DND-41 (cell line): Measurements from ENCODE around the gene NDUFC2.

Experiments
- ATAC-seq: fragments of 200-7000 bp; cut with Tn5 transposase; 3 replicates; pipeline ENCODE4 v1.9.1; 2021; ENCODE audit warnings: low read depth; ENCODE audit not compliant: insufficient read depth
- DNase-seq: peaks from one replicate; pipeline ENCODE4 v3.0.0-alpha.2; 2020
- H2AFZ ChIP-seq: 2 replicates; pipeline ENCODE4 v1.6.0; 2012; ENCODE audit warnings: low read depth, low read length
- H3K27ac ChIP-seq: 2 replicates; pipeline ENCODE4 v1.5.1; 2012; ENCODE audit warnings: low read length, inconsistent platforms
- H3K27me3 ChIP-seq: fragments of 200-600 bp; sonication (generic); 2 replicates; pipeline ENCODE4 v1.6.0; 2012; ENCODE audit warnings: low read length, mild to moderate bottlenecking, inconsistent platforms; ENCODE audit not compliant: insufficient read depth, poor library complexity
- H3K36me3 ChIP-seq: 2 replicates; pipeline ENCODE4 v1.5.1; 2012; ENCODE audit warnings: low read length, inconsistent platforms; ENCODE audit not compliant: insufficient read depth
- H3K4me1 ChIP-seq: 2 replicates; pipeline ENCODE4 v1.5.1; 2012; ENCODE audit warnings: mild to moderate bottlenecking, low read length; ENCODE audit not compliant: insufficient read depth
- H3K4me2 ChIP-seq: 2 replicates; pipeline ENCODE4 v1.6.0; 2012; ENCODE audit warnings: mild to moderate bottlenecking, moderate library complexity, low read length, inconsistent platforms; ENCODE audit not compliant: insufficient read depth
- H3K4me3 ChIP-seq, 2 experiments: fragments of 200-600 bp in 1 of 2; shearing (Covaris generic) in 1 of 2; 2 replicates each; pipeline ENCODE4 v1.5.1; 2012 to 2016; ENCODE audit warnings: inconsistent platforms in 2 of 2, low read length in 2 of 2, mild to moderate bottlenecking in 2 of 2, low read depth in 1 of 2, moderate library complexity in 1 of 2
- H3K79me2 ChIP-seq: 2 replicates; pipeline ENCODE4 v1.6.0; 2012; ENCODE audit warnings: low read length, inconsistent platforms; ENCODE audit not compliant: insufficient read depth
- H3K9ac ChIP-seq: 2 replicates; pipeline ENCODE4 v1.6.0; 2012; ENCODE audit warnings: low read depth, mild to moderate bottlenecking, inconsistent platforms, low read length, moderate library complexity
- H3K9me3 ChIP-seq: 2 replicates; pipeline ENCODE4 v1.5.1; 2012; ENCODE audit warnings: low read length, moderate library complexity, mild to moderate bottlenecking, inconsistent platforms; ENCODE audit not compliant: insufficient read depth, severe bottlenecking
- H4K20me1 ChIP-seq: 2 replicates; pipeline ENCODE4 v1.6.0; 2012; ENCODE audit warnings: low read length; ENCODE audit not compliant: insufficient read depth
- EZH2 ChIP-seq: IDR thresholded peaks from 3 replicates; pipeline ENCODE4 v1.6.1; 2012; ENCODE audit warnings: borderline replicate concordance, low read depth, mild to moderate bottlenecking, moderate library complexity, low read length, inconsistent platforms; ENCODE audit not compliant: severe bottlenecking
- TF ChIP-seq, protein P1 (sequence below): IDR thresholded peaks from 2 replicates; pipeline ENCODE4 v1.5.1; 2012; ENCODE audit warnings: borderline replicate concordance, low read length, moderate library complexity, mild to moderate bottlenecking; ENCODE audit not compliant: poor library complexity, severe bottlenecking; ENCODE audit errors: extremely low read depth

NDUFC2 gene

DNA sequence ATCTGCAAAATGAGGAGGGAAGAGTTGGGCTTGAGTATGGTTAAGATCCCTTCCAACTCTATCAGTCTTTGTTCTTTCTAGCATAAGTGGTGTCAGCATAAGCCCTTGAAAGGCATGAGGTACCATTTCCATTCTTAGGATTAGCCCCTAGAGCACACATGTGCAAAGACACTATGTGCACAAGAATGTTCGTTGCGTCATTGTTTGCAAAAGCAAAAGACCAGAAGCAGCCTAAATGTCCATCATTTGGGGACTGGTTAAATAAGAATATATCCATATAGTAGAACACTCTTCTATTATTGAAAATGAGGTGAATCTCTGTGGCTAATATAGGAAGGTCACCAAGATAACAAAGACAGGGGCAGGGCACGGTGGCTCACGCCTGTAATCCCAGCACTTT lies 46.6 kb downstream of the NDUFC2 start:
- no peaks in the 10 kb centered on the region for H3K4me1 ChIP-seq

DNA sequence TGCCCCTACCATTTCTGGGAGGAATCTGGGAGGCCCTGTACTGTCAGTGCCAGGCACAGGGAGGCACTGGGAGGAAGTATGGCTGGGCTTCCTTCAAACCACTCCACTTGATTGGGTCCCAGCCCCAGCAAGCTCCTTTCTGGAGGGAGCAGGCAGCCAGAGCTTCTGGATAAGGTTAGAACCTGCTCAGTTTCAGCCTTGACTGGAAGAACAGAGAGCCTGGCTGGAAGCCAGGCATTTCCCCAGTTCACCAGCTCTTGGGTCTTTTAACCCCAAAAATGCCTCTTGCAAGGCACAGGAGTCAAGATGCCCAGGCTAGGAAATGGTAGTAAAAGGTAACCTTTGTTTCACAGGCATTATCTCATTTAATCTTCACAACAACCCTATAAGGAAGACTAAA lies 47.6 kb downstream of the NDUFC2 start:
- Histone ChIP-seq H3K27ac (no peak overlapping the region), H2AFZ (no peak overlapping the region), H4K20me1 (no peaks in the 10 kb centered on the region), H3K9me3 (no peaks in the 10 kb centered on the region), H3K4me3 (no peak overlapping the region), H3K36me3 (no peaks in the 10 kb centered on the region), H3K4me1 (no peaks in the 10 kb centered on the region), H3K27me3 (no peaks in the 10 kb centered on the region), H3K79me2 (no peaks in the 10 kb centered on the region), H3K4me2 (no peak overlapping the region), H3K9ac (no peak overlapping the region)
- TF ChIP-seq EZH2, result no peak
- TF ChIP-seq, protein P1, sequence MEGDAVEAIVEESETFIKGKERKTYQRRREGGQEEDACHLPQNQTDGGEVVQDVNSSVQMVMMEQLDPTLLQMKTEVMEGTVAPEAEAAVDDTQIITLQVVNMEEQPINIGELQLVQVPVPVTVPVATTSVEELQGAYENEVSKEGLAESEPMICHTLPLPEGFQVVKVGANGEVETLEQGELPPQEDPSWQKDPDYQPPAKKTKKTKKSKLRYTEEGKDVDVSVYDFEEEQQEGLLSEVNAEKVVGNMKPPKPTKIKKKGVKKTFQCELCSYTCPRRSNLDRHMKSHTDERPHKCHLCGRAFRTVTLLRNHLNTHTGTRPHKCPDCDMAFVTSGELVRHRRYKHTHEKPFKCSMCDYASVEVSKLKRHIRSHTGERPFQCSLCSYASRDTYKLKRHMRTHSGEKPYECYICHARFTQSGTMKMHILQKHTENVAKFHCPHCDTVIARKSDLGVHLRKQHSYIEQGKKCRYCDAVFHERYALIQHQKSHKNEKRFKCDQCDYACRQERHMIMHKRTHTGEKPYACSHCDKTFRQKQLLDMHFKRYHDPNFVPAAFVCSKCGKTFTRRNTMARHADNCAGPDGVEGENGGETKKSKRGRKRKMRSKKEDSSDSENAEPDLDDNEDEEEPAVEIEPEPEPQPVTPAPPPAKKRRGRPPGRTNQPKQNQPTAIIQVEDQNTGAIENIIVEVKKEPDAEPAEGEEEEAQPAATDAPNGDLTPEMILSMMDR, result no peak
- no peak for ATAC-seq
- DNase-seq, result no peak

More for the DNA sequence above, 46.6 kb downstream of the NDUFC2 start:
- DNase-seq (no peak), ATAC-seq (no peak)
- no peak overlapping the region for H2AFZ ChIP-seq
- no peak overlapping the region for H3K4me3 ChIP-seq
- H3K27me3 ChIP-seq, result no peaks in the 10 kb centered on the region
- no peak overlapping the region for H3K27ac ChIP-seq
- TF ChIP-seq, protein P1, result no peak
- TF ChIP-seq EZH2, result no peak
- no peak overlapping the region for H3K4me2 ChIP-seq
- no peaks in the 10 kb centered on the region for H4K20me1 ChIP-seq
- H3K79me2 ChIP-seq, result no peaks in the 10 kb centered on the region
- no peaks in the 10 kb centered on the region for H3K9me3 ChIP-seq
- no peaks in the 10 kb centered on the region for H3K36me3 ChIP-seq
- H3K9ac ChIP-seq, result no peak overlapping the region

DNA sequence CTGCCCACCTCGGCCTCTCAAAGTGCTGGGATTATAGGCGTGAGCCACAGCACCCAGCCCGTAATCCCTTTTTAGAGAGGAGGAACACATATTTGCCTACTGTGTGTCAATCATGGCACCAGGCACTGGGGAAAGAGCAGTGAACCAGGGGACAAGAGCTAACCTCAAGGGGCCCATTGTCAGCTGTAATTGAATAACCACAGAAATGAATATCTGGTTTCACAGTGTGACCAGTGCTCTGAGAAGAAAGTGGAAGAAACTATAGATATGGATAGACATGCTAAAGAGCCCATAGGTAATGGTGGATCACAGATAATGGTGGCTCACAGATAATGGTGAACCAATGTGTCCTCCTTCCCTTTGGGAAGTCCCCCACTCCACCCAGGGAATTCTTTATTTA lies 48.0 kb downstream of the NDUFC2 start:
- Histone ChIP-seq H3K4me3 (no peak overlapping the region), H2AFZ (no peak overlapping the region), H3K9ac (no peak overlapping the region), H3K9me3 (no peaks in the 10 kb centered on the region), H3K27me3 (no peaks in the 10 kb centered on the region), H3K36me3 (no peaks in the 10 kb centered on the region), H3K79me2 (no peaks in the 10 kb centered on the region), H3K4me1 (no peaks in the 10 kb centered on the region), H3K4me2 (no peak overlapping the region), H4K20me1 (no peaks in the 10 kb centered on the region), H3K27ac (no peak overlapping the region)
- no peak for TF ChIP-seq EZH2
- TF ChIP-seq, protein P1, result no peak
- ATAC-seq, result no peak
- DNase-seq, result no peak
